NCI-H526 treated with DMSO at 0.1 percent for 48 hours (cell line): ENCODE measurements around the gene SLC27A4.
"Not testable (repeated sequence)": the region's sequence is repeated elsewhere in the genome, so short reads cannot be mapped to it uniquely, and the experiment has no call there.

ENCODE experiments used
- DNase-seq: peaks from one replicate; lab custom pipeline; 2025; lab: John Stamatoyannopoulos, UW

The SLC27A4 gene

DNA sequence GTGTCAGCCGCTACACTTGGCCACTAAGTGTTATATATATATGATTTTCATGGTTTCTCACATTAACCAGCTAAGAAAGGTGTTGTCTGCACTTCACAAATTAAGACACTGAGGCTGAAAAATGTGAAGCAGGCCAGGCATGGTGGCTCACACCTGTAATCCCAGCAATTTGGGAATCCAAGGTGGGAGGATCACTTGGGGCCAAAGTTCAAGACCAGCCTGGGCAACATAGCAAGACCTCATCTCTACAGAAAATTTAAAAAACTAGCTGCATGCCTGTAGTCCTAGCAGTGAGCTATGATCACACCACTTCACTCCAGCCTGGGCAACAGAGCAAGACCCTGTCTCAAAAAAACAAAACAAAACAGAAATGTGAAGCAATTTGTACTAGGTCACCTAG is 15.9 kb upstream of the SLC27A4 start:
- DNase-seq, result no peak

DNA sequence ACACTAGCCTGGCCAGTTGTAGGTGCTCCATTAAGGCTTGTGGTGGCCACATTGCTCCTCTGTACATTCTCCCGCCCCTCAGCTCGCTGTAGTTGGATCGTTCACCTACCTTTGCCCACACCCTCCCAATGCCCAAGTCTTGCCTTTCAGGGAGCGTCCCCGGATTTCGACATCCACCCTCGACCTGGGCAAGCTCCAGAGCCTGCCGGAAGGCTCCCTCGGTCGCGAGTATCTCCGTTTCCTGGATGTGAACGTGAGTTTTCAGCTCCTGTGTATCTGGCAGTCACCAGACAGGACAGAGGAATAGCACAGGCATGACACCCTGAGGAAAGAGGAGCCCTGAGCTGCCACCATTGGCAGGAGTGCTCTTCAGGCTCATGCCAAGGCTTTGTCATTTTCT is 14.7 kb upstream of the SLC27A4 start:
- no peak for DNase-seq

DNA sequence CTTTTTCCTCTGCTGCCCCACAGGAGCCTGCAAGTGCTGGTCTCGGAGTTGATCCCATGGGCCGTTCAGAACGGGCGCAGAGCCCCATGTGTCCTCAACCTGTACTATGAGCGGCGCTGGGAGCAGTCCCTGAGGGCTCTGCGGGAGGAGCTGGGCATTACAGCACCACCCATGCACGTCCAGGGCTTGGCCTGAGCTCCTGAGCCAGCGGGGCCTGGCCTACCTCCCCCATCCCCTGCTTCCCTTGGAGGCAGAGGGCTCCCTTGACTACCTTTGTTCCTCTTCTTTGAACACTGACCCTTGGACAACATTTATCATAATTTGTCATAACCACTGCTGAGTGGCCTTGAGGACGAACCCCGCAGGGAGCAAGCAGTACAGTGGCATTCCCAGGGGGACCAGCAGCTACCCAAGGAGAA is 6.9 kb upstream of the SLC27A4 start:
- no peak for DNase-seq

DNA sequence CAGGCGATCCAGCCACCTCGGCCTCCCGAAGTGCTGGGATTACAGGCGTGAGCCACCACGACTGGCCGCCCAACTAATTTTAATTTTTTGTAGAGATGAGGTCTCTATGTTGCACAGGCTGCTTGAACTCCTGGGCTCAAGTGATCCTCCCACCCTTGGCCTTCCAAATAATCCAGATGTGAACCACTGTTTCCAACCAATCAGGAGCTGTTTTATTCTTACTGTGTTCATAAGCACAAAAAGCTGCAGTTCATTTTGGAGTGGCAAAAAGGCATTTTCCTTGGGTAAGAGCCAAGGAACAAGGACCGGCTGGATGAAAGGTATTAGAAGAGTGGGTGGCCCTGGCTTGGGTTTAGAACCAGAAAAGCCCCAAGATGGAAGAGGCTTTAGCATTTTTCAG is 5.2 kb upstream of the SLC27A4 start:
- DNase-seq, result no peak

DNA sequence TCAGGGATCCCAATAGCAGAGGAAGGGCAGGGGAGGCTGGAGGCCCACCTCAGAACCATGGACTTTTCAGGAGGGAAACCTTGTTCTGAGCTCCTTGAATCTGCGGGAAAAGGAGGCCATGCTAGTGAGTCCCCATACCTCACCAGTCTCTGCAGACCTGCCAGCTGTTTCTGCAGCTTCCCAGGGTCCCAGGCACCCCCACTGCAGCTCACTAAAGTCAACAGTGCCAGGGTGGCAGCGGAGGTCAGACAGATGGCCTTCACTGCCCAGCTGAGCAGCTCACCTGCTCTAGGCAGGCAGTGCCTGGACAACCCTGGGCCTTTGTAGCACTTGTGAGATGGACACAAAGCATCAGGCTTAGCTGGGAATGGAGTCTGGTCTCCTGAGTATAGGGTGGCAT is 4.4 kb upstream of the SLC27A4 start:
- DNase-seq, result no peak

DNA sequence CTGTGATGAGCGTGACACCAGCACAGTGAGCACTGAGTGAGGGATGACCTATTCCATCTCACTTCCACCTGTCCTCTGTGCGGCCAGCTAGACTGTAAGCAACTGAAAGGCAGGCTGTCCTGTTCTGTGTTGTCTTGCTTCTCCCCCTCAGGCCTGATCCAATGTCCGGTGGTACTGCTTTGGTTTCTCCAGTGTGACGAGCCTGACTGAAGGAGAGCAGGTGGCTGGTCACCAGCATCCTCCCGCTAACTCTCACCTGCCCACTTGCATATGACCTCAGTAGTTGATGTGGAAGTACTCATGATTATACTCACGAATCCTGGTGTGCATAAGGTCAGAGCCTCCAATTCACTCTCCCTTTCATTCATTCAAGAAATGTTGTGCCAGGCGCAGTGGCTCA is 2.4 kb upstream of the SLC27A4 start:
- DNase-seq, result no peak

DNA sequence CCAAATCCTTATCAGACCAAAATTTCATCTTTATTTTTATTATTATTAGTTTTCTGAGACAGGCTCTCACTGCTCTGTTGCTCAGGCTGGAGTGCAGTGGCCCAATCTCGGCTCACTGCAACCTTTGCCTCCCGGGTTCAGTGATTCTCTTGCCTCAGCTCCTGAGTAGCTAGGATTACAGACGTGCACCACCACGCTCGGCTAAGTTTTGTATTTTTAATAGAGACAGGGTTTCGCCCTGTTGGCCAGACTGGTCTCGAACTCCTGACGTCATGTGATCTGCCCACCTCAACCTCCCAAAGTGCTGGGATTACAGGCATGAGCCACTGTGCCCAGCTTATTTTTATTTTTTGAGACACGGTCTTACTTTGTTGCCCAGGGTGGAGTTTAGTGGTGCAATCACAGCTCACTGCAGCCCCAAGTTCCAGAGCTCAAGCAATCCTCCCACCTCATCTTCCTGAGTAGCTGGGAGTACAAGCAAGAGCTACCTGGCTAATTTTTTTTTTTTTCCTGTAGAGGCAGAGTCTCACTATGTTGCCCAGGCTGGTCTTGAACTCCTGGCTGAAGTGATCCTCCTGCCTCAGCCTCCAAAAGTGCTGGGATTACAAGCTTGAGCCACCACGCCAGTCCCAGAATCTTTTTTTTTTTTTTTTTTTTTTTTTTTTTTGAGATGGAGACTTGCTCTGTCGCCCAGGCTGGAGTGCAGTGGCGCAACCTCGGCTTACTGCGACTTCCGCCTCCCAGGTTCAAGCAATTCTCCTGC is 1.3 kb upstream of the SLC27A4 start:
- not testable (repeated sequence) for DNase-seq

DNA sequence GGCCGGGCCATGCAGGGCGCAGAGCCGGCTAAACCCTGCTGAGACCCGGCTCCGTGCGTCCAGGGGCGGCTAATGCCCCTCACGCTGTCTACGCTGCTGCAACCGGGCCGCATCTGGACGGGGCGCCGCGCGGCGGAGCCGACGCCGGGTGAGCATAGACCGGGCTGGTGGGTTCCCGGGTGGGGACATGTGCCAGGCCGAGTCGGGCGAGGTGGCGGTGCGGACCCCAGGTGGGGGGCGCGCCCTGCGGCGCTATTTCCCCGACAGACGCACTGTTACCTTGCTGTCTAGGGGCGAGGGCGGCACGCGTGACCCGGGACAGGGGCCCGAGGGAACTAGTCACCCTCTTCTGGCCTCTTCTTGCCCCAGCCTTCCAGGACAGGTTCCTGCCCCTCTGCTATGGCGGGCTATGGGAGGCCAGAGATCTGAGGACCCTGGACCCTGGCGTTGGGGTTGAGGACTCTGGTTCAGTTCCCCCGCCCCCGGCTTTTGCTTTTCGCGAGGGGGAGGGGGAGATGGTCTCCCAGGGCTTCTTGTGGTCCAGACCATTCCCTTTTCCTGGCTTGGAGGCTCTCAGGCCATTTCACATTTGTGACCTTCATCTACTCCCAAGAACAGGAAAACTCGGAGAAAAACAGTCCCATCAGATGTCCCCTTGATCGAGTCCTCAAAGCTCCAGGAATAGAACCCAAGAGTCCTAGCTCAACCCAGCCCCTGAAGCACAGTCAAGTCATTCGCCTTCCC is 536 bp downstream of the SLC27A4 start:
- peak; percentile 0 for DNase-seq

DNA sequence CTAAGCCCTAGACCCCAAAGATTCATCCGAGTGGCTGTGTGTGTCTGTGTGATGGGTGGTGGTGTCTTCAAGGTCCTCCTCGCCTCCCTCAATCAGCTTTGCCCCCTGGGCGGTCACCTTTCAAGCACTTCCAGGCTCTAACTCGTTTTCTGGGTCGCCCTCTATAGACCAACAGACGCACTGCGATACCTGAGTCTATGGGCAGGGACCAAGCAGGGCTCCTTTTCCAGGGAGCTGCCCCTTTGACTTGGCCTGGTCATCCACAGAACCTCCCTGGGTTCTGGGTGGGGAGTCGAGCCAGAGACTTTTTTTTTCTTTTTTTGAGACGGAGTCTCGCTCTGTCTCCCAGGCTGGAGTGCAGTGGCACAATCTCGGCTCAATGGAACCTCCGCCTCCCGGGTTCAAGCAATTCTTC is 1.1 kb downstream of the SLC27A4 start:
- peak; percentile 37 for DNase-seq

DNA sequence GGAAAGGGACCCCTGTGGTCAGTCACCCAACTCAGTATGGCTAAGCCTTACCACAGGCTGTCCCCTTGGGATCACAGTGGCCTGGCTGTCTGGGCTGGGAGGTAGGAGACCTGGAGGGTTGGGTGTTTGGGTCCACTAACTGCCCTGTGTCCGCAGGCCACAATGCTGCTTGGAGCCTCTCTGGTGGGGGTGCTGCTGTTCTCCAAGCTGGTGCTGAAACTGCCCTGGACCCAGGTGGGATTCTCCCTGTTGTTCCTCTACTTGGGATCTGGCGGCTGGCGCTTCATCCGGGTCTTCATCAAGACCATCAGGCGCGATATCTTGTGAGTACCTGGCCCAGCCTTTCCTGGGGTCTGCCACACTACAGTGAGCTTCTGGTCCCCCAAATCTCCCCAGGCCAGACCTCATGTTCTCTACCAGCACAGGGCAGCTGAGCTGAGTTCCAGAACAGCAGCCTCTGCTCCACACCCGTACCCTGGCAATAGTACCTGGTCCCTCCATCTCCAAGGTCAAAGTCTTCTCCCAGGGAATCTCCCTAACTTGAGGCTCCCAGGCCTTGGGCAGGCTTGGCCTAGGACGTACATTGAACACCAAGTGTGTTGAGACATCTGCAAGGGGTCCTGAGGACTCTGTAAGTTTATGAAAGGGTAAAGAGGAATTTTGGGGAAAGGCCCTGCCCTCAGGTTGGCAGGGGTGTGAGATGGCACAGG is 2.8 kb downstream of the SLC27A4 start:
- no peak for DNase-seq

DNA sequence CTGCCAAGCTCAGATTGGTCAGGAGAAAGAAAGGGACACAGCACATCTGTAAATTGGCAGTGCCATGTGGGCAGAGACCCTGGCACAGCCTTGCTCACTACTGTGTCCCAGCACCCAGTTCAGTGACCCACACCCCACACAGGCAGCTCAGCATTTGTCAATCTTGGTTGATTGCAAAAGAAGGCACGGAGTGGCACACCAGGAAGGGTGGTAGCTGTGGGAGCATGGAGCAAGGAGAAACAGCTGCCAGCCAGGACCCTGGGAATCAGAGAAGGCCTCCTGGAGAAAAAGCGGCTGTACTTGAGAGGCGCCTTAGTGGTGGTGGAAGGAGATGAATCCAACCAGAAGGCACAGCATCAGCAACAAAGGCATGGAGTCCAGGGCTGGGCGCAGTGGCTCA is 3.5 kb downstream of the SLC27A4 start:
- DNase-seq, result no peak

DNA sequence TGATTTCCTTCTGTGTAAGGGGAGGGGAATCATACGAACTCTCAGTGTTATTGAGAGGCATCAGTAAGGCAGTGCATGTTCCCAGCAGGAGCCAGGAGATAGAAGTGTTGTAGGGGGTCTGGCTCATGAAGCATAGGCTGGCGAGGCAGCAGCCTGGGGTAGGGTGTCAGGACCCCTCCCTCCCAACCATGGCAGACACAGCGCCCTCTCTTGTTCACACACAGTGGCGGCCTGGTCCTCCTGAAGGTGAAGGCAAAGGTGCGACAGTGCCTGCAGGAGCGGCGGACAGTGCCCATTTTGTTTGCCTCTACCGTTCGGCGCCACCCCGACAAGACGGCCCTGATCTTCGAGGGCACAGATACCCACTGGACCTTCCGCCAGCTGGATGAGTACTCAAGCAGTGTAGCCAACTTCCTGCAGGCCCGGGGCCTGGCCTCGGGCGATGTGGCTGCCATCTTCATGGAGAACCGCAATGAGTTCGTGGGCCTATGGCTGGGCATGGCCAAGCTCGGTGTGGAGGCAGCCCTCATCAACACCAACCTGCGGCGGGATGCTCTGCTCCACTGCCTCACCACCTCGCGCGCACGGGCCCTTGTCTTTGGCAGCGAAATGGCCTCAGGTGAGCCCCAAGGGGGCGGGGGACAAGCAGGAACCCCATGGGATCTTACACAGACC is 4.7 kb downstream of the SLC27A4 start:
- no peak for DNase-seq

DNA sequence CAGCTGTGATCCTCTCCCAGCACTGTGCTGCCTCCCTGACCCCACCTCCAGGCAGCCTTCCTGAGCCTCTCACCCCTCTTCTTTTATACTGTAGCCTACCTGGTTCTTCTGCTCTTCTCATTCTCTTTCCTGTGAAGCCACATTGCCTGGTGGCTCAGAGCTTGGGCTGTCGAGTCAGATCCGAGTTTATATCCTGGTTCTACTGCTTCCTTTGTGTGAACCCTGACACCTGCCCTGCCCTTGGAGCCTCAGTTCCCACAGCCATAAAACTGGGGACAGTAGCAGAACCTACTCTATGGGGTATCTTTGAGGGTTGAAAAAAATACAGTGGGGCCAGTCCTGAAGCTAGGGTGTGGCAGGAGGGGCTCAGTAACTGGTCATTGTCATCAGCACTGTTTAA is 8.8 kb downstream of the SLC27A4 start:
- DNase-seq, result no peak

DNA sequence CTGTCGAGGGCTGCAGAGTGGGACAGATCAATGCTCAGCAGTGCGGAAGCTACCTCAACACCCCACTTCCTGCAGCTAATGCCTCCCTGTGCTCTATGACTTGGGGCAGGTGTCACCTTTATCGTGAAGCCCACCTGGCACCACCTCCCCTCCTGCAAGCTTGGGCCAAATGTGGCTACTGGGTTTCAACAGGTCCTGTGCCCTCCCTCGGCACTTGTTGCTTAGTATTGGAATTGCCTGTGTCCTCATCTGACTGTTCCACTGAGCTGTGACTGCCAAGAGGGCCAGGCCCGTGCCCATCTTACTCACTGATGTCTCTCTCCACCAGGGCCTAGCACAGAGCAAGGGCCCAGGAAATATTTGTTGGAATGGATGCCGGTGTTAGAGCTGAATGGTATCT is 9.4 kb downstream of the SLC27A4 start:
- no peak for DNase-seq

DNA sequence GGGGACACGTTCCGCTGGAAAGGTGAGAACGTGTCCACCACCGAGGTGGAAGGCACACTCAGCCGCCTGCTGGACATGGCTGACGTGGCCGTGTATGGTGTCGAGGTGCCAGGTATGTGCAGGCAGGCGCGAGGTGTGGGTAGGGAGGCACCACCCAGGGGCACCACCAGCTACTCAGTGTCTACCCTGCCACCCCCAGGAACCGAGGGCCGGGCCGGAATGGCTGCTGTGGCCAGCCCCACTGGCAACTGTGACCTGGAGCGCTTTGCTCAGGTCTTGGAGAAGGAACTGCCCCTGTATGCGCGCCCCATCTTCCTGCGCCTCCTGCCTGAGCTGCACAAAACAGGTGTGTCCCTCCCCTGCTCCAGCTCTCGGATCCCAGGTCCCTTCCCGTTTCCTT is 15.1 kb downstream of the SLC27A4 start:
- DNase-seq, result no peak

DNA sequence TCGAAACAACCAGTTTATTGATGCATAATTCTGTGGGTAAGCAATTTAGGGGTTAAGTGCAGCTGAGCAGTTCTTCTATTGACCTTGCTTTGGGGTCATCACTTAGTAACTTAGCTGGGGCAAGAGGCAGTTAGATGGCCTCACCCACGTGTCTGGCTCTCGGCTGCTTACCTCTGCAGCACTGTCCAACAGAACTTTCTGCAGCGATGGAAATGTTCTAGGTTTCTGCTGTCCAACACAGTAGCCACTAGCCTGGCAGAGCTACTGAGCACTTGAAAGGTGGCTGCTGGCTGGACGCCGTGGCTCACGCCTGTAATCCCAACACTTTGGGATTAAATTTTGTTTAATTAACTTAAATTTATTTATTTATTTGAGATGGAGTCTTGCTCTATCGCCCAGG is 17.8 kb downstream of the SLC27A4 start:
- DNase-seq, result no peak

DNA sequence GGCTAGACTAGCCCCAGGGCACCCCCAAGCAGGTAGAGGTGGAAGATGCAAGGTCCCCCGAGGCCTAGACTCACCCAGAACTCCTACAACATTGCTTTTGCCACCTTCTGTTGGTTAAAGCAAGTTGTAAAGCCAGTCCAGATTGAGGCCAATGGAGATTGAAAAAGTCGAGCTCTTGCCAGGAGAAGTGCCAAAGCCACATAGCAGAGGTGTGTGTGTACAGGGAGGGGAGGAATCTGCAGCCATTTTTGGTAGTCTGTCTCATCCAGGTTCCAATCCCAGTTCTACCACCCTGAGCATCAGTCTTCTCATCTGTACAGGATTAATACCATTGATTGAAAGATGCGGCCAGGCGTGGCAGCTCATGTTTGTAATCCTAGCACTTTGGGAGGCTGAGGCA is 18.5 kb downstream of the SLC27A4 start:
- DNase-seq, result no peak

DNA sequence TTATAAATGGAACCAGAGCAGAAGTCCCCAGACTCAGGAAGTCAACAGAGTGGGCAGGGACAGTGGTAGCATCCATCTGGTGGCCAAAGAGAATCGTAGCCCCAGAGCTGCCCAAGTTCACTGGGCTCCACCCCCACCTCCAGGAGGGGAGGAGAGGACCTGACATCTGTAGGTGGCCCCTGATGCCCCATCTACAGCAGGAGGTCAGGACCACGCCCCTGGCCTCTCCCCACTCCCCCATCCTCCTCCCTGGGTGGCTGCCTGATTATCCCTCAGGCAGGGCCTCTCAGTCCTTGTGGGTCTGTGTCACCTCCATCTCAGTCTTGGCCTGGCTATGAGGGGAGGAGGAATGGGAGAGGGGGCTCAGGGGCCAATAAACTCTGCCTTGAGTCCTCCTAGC is 20.5 kb downstream of the SLC27A4 start:
- DNase-seq, result no peak

DNA sequence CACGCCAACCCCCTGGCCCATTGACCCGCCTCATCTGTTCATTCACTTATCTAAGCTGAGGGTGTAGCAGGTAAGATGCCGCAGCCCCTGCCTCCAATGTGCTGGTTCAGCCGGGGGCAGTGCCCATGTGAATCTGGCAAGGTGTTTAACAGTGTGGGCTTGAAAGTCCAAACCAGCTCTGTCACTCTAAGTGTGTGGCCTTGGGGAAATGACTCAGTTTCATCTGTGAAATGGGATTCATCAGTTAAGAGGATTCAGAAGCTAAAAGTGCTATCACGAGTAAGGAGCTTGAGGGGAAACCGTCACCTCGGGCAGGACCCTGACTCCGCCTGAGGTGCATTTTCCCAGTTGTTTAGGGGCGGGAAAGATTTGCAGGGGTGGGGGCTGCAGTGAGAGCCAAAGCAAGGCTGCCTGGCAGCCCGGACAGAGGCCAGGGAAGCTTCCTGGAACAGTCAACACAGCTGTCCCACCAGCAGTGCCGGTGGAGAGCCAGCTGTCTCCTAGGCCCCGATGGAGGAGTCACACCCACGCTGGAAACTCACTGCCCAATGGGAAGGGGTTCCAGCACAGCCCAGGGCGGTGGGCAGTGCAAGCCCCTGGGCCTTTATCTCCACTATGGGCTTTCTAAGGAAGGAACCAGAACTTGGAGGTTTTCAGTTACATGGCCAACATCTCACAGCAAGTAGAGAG is 21.1 kb downstream of the SLC27A4 start:
- no peak for DNase-seq

DNA sequence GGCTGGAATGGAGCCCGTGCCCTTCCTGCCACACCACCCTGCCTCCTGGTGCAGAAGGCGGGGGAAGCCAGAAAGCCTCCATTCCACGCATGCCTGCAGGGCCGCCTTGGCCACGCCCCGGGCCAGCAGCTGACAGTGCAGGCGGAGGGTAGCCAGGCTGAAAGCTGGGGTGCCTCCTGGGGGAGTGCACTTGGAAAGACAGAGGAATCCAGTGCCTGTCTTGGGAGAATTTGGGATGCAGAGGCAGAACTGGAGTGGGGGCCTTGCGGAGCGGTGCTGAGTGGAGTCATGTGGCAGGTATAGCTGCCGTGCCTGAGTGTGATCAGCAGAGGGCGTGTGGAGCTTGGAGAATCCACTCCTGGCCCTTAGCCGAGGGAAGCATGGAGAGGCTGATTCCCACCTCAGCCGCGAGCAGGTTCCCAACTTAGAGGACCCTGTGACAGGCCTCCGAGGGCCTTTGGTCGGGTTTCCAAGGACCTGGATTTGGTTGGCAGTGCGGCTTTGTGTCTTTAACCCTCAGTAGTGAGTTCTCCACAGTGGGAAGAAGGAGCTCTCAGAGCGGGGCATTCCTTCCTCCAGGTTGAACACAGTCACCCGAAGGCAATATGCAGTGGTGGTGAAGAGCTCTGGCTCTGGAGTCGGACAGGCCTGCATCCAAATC is 21.8 kb downstream of the SLC27A4 start:
- peak; percentile 42 for DNase-seq

DNA sequence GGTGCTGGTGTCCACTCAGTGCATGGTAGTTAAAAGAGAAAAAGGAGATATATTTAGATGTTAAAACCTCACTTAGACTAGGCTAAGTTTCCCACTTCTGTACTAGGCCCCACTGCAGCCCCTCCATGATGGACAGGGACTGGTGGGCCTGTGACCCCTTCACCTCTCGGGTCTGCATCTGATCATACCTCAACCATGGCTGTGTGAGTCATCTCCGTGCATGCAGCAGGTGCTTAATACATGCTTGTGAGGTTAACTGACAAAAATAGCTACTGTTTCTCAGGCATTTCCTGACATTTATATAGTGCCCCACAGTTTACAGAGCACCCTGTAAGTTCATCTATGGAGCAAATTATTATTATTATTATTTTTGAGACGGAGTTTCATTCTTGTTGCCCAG is 22.4 kb downstream of the SLC27A4 start:
- no peak for DNase-seq
